Suprapubic skin (tissue), 3 donors: ENCODE data around the gene CUBN.

Experiments used
- EP300 ChIP-seq: sonication (generic); formaldehyde crosslinking; IDR thresholded peaks from one replicate; pipeline ENCODE4 v1.6.1; 2017; ENCODE audit warnings: antibody characterized with exemption
- POLR2A ChIP-seq, 2 donors: fragments of 450-650 bp; IDR thresholded peaks; one replicate each; pipeline ENCODE4 v1.6.1; 2017; ENCODE audit warnings: antibody characterized with exemption in 2 of 2, mild to moderate bottlenecking in 2 of 2, moderate library complexity in 2 of 2
- TF ChIP-seq, protein P1 (sequence below), 2 donors: fragments of 200-600 bp in 1 of 2; fragments of 450-650 bp in 1 of 2; sonication (generic) in 1 of 2; IDR thresholded peaks; one replicate each; pipeline ENCODE4 v1.5.1; 2016 to 2019; ENCODE audit warnings: antibody characterized with exemption in 2 of 2, mild to moderate bottlenecking in 1 of 2, moderate library complexity in 1 of 2

- TF ChIP-seq, protein P1, sequence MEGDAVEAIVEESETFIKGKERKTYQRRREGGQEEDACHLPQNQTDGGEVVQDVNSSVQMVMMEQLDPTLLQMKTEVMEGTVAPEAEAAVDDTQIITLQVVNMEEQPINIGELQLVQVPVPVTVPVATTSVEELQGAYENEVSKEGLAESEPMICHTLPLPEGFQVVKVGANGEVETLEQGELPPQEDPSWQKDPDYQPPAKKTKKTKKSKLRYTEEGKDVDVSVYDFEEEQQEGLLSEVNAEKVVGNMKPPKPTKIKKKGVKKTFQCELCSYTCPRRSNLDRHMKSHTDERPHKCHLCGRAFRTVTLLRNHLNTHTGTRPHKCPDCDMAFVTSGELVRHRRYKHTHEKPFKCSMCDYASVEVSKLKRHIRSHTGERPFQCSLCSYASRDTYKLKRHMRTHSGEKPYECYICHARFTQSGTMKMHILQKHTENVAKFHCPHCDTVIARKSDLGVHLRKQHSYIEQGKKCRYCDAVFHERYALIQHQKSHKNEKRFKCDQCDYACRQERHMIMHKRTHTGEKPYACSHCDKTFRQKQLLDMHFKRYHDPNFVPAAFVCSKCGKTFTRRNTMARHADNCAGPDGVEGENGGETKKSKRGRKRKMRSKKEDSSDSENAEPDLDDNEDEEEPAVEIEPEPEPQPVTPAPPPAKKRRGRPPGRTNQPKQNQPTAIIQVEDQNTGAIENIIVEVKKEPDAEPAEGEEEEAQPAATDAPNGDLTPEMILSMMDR (IDR thresholded peaks at IDR 0.05), result no peak
- no peak for TF ChIP-seq POLR2A (IDR thresholded peaks at IDR 0.05)
- no peak for TF ChIP-seq EP300
Measured at GRCh38 chr10:17064435-17064834, 65.2 kb downstream of the CUBN start.
